HEK293 (cell line): ENCODE data around the gene SAMD14.
A peak's percentile ranks its signal among the peaks of the same experiment; 100 is the strongest.

Experiments used
- FEZF1 ChIP-seq: fragments of 450-650 bp; formaldehyde crosslinking; IDR thresholded peaks from 2 replicates; pipeline ENCODE4 v1.5.1; 2016; ENCODE audit warnings: missing biosample characterization, missing genetic modification characterization
- IKZF3 ChIP-seq: fragments of 450-650 bp; IDR thresholded peaks from 2 replicates; pipeline ENCODE4 v1.5.0; 2018; ENCODE audit warnings: missing biosample characterization, mild to moderate bottlenecking, missing genetic modification characterization, moderate library complexity
- INSM2 ChIP-seq: fragments of 450-650 bp; formaldehyde crosslinking; IDR thresholded peaks from 2 replicates; pipeline ENCODE4 v1.5.1; 2016; ENCODE audit warnings: missing biosample characterization, missing genetic modification characterization
- KLF9 ChIP-seq: fragments of 450-650 bp; formaldehyde crosslinking; IDR thresholded peaks from 2 replicates; pipeline ENCODE4 v1.5.1; 2016; ENCODE audit warnings: missing biosample characterization, missing genetic modification characterization, low read depth
- RBAK ChIP-seq: fragments of 450-650 bp; formaldehyde crosslinking; IDR thresholded peaks from 2 replicates; pipeline ENCODE4 v1.5.1; 2016; ENCODE audit warnings: missing biosample characterization, missing genetic modification characterization
- TRIM28 ChIP-seq: IDR thresholded peaks from 2 replicates; pipeline ENCODE4 v1.6.1; 2011; ENCODE audit warnings: low read length, control low read depth, borderline replicate concordance
- ZBTB11 ChIP-seq: fragments of 450-650 bp; formaldehyde crosslinking; conservative IDR thresholded peaks from 2 replicates; pipeline ENCODE4 v1.5.1; 2016; ENCODE audit warnings: low read depth, missing biosample characterization, missing genetic modification characterization
- ZBTB20 ChIP-seq: fragments of 450-650 bp; formaldehyde crosslinking; IDR thresholded peaks from 2 replicates; pipeline ENCODE4 v1.5.1; 2016; ENCODE audit warnings: missing biosample characterization, missing genetic modification characterization
- ZEB2 ChIP-seq: fragments of 450-650 bp; formaldehyde crosslinking; IDR thresholded peaks from 2 replicates; pipeline ENCODE4 v1.5.1; 2016; ENCODE audit warnings: missing biosample characterization, missing genetic modification characterization
- ZFP3 ChIP-seq: fragments of 450-650 bp; formaldehyde crosslinking; IDR thresholded peaks from 2 replicates; pipeline ENCODE4 v1.5.1; 2016; ENCODE audit warnings: low read depth, missing biosample characterization, missing genetic modification characterization
- ZFP37 ChIP-seq: fragments of 450-650 bp; formaldehyde crosslinking; IDR thresholded peaks from 2 replicates; pipeline ENCODE4 v1.5.1; 2016; ENCODE audit warnings: missing biosample characterization, missing genetic modification characterization
- ZNF211 ChIP-seq: fragments of 450-650 bp; formaldehyde crosslinking; IDR thresholded peaks from 2 replicates; pipeline ENCODE4 v1.5.1; 2016; ENCODE audit warnings: low read depth, missing biosample characterization, missing genetic modification characterization
- ZNF23 ChIP-seq: fragments of 450-650 bp; formaldehyde crosslinking; IDR thresholded peaks from 2 replicates; pipeline ENCODE4 v1.5.1; 2016; ENCODE audit warnings: missing biosample characterization, missing genetic modification characterization, borderline replicate concordance
- ZNF266 ChIP-seq: fragments of 450-650 bp; formaldehyde crosslinking; IDR thresholded peaks from 2 replicates; pipeline ENCODE4 v1.5.1; 2016; ENCODE audit warnings: missing biosample characterization, missing genetic modification characterization, low read depth
- ZNF391 ChIP-seq: fragments of 450-650 bp; formaldehyde crosslinking; IDR thresholded peaks from 2 replicates; pipeline ENCODE4 v1.5.1; 2016; ENCODE audit warnings: low read depth, missing biosample characterization, missing genetic modification characterization, borderline replicate concordance
- ZNF404 ChIP-seq: fragments of 450-650 bp; formaldehyde crosslinking; IDR thresholded peaks from 2 replicates; pipeline ENCODE4 v1.5.1; 2017; ENCODE audit warnings: missing biosample characterization, missing genetic modification characterization
- ZNF548 ChIP-seq: fragments of 450-650 bp; formaldehyde crosslinking; IDR thresholded peaks from 2 replicates; pipeline ENCODE4 v1.5.1; 2016; ENCODE audit warnings: missing biosample characterization, missing genetic modification characterization
- ZNF623 ChIP-seq: fragments of 450-650 bp; formaldehyde crosslinking; IDR thresholded peaks from 2 replicates; pipeline ENCODE4 v1.5.1; 2016; ENCODE audit warnings: missing biosample characterization, missing genetic modification characterization
- ZNF626 ChIP-seq: fragments of 450-650 bp; sonication (Bioruptor Pico); formaldehyde crosslinking; IDR thresholded peaks from 2 replicates; pipeline ENCODE4 v1.5.1; 2018; ENCODE audit warnings: missing biosample characterization, missing genetic modification characterization, inconsistent platforms
- ZNF76 ChIP-seq: fragments of 450-650 bp; formaldehyde crosslinking; IDR thresholded peaks from 2 replicates; pipeline ENCODE4; 2016; ENCODE audit warnings: low read depth, missing biosample characterization, missing genetic modification characterization, borderline replicate concordance
- ZNF768 ChIP-seq: fragments of 450-650 bp; formaldehyde crosslinking; IDR thresholded peaks from 2 replicates; pipeline ENCODE4 v1.5.1; 2018; ENCODE audit warnings: missing biosample characterization, mild to moderate bottlenecking, missing genetic modification characterization
- ZNF792 ChIP-seq: fragments of 450-650 bp; formaldehyde crosslinking; IDR thresholded peaks from 2 replicates; pipeline ENCODE4 v1.5.1; 2016; ENCODE audit warnings: missing biosample characterization, missing genetic modification characterization
- ZNF843 ChIP-seq: fragments of 450-650 bp; formaldehyde crosslinking; IDR thresholded peaks from 2 replicates; pipeline ENCODE4 v1.5.1; 2016; ENCODE audit warnings: missing biosample characterization, missing genetic modification characterization
- ZXDB ChIP-seq: fragments of 450-650 bp; formaldehyde crosslinking; IDR thresholded peaks from 2 replicates; pipeline ENCODE4 v1.5.1; 2016; ENCODE audit warnings: missing biosample characterization, missing genetic modification characterization
- TF ChIP-seq, protein P1 (sequence below): fragments of 450-650 bp; formaldehyde crosslinking; IDR thresholded peaks from 2 replicates; pipeline ENCODE4 v1.5.1; 2017; ENCODE audit warnings: missing biosample characterization, missing genetic modification characterization
- TF ChIP-seq, protein P2 (sequence below): fragments of 450-650 bp; formaldehyde crosslinking; IDR thresholded peaks from 2 replicates; pipeline ENCODE4 v1.5.1; 2016; ENCODE audit warnings: missing biosample characterization, missing genetic modification characterization
- TF ChIP-seq, protein P3 (sequence below): fragments of 450-650 bp; formaldehyde crosslinking; optimal IDR thresholded peaks from 2 replicates; pipeline ENCODE3; 2016; ENCODE audit warnings: missing biosample characterization, mild to moderate bottlenecking, missing genetic modification characterization
- TF ChIP-seq, protein P4 (sequence below): fragments of 450-650 bp; formaldehyde crosslinking; IDR thresholded peaks from 2 replicates; pipeline ENCODE4 v1.5.1; 2017; ENCODE audit warnings: missing biosample characterization, missing genetic modification characterization

Gene SAMD14

GRCh38 chr17:50161023-50161910 lies 31.3 kb upstream of the SAMD14 start (continued):
- TF ChIP-seq, protein P1, sequence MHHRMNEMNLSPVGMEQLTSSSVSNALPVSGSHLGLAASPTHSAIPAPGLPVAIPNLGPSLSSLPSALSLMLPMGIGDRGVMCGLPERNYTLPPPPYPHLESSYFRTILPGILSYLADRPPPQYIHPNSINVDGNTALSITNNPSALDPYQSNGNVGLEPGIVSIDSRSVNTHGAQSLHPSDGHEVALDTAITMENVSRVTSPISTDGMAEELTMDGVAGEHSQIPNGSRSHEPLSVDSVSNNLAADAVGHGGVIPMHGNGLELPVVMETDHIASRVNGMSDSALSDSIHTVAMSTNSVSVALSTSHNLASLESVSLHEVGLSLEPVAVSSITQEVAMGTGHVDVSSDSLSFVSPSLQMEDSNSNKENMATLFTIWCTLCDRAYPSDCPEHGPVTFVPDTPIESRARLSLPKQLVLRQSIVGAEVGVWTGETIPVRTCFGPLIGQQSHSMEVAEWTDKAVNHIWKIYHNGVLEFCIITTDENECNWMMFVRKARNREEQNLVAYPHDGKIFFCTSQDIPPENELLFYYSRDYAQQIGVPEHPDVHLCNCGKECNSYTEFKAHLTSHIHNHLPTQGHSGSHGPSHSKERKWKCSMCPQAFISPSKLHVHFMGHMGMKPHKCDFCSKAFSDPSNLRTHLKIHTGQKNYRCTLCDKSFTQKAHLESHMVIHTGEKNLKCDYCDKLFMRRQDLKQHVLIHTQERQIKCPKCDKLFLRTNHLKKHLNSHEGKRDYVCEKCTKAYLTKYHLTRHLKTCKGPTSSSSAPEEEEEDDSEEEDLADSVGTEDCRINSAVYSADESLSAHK (tag by site-specific recombination): no peak
- TF ChIP-seq KLF9 (tag by site-specific recombination): peak; percentile 57
- TF ChIP-seq, protein P2, sequence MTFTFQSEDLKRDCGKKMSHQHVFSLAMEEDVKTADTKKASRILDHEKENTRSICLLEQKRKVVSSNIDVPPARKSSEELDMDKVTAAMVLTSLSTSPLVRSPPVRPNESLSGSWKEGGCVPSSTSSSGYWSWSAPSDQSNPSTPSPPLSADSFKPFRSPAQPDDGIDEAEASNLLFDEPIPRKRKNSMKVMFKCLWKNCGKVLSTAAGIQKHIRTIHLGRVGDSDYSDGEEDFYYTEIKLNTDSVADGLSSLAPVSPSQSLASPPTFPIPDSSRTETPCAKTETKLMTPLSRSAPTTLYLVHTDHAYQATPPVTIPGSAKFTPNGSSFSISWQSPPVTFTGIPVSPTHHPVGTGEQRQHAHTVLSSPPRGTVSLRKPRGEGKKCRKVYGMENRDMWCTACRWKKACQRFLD (tag by site-specific recombination): no peak
- peak; percentile 88 for TF ChIP-seq ZNF76 (tag by site-specific recombination)
- TF ChIP-seq TRIM28: peak; percentile 70; the same call in 1 of the 2 replicates
- no peak for TF ChIP-seq ZNF626 (tag by site-specific recombination)
- no peak for TF ChIP-seq ZNF768
- peak; percentile 92 for TF ChIP-seq ZBTB20
- TF ChIP-seq INSM2 (tag by site-specific recombination): peak; percentile 56; the same call in 1 of the 2 replicates
- TF ChIP-seq, protein P3, sequence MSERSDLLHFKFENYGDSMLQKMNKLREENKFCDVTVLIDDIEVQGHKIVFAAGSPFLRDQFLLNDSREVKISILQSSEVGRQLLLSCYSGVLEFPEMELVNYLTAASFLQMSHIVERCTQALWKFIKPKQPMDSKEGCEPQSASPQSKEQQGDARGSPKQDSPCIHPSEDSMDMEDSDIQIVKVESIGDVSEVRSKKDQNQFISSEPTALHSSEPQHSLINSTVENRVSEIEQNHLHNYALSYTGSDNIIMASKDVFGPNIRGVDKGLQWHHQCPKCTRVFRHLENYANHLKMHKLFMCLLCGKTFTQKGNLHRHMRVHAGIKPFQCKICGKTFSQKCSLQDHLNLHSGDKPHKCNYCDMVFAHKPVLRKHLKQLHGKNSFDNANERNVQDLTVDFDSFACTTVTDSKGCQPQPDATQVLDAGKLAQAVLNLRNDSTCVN (tag by site-specific recombination): peak; percentile 97
- TF ChIP-seq IKZF3: peak; percentile 73; the same call in 1 of the 2 replicates
- TF ChIP-seq ZBTB11 (tag by site-specific recombination): peak; percentile 66
- TF ChIP-seq ZNF404: no peak
- TF ChIP-seq, protein P4, sequence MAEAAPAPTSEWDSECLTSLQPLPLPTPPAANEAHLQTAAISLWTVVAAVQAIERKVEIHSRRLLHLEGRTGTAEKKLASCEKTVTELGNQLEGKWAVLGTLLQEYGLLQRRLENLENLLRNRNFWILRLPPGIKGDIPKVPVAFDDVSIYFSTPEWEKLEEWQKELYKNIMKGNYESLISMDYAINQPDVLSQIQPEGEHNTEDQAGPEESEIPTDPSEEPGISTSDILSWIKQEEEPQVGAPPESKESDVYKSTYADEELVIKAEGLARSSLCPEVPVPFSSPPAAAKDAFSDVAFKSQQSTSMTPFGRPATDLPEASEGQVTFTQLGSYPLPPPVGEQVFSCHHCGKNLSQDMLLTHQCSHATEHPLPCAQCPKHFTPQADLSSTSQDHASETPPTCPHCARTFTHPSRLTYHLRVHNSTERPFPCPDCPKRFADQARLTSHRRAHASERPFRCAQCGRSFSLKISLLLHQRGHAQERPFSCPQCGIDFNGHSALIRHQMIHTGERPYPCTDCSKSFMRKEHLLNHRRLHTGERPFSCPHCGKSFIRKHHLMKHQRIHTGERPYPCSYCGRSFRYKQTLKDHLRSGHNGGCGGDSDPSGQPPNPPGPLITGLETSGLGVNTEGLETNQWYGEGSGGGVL (tag by site-specific recombination): peak; percentile 90
- TF ChIP-seq FEZF1: no peak
- TF ChIP-seq ZEB2 (tag by site-specific recombination): peak; percentile 82
- TF ChIP-seq ZNF623 (tag by site-specific recombination): no peak
- TF ChIP-seq ZNF792 (tag by site-specific recombination): no peak
- no peak for TF ChIP-seq ZNF23 (tag by site-specific recombination)
- no peak for TF ChIP-seq ZFP3 (tag by site-specific recombination)
- TF ChIP-seq ZNF211 (tag by site-specific recombination): no peak
- TF ChIP-seq ZNF391 (tag by site-specific recombination): peak; percentile 68; the same call in 1 of the 2 replicates
- TF ChIP-seq ZFP37: peak; percentile 89
- no peak for TF ChIP-seq ZNF548 (tag by site-specific recombination)
- no peak for TF ChIP-seq ZNF266 (tag by site-specific recombination)
- TF ChIP-seq RBAK (tag by site-specific recombination): no peak
- TF ChIP-seq ZNF843 (tag by site-specific recombination): peak; percentile 56
- TF ChIP-seq ZXDB (tag by site-specific recombination): peak; percentile 59
